SHP77 treated with DMSO at 0.1 percent for 48 hours (cell line): ENCODE data around the gene IL4.

ENCODE experiments used
- DNase-seq: peaks from one replicate; lab custom pipeline; 2025; lab: John Stamatoyannopoulos, UW

Gene IL4

GRCh38 chr5:132658381-132659302, 15.1 kb upstream of the IL4 start:
- no peak for DNase-seq

- DNase-seq = no peak
Measured at GRCh38 chr5:132659598-132660493, 13.9 kb upstream of the IL4 start.

GRCh38 chr5:132661231-132662003, 12.4 kb upstream of the IL4 start:
- DNase-seq = no peak

DNA sequence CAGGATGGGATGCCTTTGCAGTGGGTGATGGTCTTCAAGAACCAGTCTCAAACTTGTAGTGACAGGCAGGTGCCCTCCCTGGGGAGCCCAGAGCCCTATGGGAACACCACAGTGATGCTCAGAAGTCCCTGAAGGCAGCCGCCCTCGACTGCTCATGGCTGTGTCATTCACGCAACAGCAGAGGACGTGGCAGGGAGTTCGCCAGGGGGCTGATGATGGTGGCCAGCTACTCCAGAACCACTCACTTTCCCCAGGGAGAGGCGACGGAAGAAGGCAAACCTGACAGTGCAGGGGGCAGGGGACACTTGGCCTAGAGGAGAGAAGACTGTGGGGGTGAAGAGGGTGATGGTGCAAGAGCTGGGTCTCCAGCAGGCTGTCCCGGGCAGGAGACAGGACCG, 11.8 kb upstream of the IL4 start:
- no peak for DNase-seq

DNA sequence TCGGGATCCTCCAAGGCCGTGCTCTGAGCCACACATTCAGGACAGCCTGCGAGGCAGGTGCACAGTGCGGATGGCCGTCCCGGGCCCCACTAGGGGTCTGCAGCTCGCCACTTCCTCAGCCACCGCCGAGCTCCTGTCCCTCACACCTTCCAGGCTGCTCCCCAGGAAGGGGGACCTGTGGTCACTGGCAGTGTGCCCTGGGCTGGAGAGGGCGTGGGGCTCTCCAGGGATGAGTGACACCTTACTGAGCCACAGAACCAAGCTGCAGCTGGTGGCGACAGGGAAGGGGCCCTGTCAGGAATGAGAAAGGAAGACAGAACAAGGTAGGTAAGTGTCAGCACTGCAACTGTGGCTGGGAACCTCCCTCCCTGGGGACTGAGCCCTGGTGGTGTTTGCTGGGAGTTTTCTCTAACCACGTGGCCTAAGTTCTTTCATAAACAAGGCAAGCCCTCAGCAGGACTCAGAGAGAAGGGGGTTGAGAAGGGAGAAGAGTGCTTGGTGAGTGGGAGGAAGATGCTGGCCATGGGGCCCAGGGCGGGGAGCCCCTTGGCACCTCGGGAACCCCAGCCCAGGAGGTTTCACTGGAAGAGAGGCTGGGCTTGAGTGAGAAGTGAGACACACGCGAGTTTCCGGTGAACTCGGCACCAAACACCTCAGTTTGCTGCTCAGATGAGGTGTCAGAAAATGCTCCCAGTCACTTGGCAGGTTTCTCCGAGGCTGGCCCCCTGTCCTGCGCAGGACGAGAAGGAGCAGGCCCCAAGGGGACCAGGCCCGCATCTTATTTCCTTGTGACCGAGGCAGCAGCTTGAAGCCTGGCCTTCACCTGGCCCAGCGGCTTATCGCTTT, 10.6 kb upstream of the IL4 start:
- DNase-seq = no peak

DNA sequence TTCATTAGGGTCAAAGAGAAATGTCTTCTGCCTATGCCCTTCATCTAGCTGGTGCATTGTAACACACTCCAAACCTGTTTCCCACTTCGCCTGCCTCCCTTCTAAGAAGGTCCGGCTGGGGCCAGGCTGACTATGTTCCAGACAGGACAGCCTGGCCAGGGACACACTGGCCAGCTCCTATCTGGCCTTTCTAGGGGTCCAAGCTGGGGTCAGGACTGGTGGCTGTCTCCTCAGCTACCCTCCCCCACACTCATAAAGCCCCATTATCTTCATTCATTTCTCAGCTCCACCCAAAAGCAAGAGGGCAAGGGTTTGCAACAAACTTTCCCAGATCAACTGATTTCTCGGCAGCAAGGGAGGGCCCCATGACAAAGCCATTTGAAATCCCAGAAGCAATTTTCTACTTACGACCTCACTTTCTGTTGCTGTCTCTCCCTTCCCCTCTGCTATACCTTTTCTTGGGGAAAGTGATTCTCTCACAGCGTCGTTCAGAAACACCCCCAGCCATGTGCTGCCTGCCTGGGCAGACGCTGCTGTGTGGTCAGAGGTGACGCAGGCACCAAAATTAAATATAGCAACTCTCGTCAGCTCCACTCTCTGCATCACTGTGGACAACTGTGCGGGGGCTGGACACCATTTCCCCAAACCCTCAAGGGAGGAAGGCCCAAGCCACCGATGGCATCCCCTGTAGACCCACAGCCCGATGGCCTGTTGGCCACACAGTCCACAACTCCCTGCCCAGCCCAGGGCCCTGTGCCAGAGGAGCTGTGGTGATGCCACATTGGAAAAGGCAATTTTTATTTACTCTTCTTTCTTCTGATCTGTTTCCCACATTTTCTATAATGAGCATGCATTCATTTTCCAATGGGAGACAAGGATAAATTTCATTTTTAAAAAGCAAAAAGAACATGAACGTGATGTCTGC, 9.8 kb upstream of the IL4 start:
- DNase-seq = no peak

DNA sequence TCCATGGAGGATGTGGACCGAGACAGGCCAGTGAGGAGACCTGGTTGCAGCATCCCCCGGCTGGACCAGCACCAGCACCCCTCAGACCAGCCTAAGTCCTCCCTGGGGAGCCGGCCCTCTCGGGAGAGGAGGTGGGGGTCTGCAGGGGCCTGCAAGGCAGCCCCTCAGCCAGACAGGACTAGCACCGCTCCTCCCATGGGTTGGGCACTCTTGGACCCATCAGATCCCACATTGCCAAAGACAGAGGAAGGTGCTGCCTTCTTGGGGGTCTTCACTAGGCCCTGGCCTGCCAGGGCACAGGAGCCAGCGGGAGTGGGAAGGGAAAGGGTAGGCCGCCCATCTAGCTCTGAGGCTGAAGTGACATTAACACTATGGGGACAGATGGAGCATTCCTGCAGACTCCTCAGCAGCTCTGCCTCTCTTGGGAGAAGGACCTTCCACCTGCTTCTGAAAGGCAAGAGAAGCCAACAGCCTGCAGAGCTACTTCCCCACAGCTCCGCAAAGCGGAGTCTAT, 9.0 kb upstream of the IL4 start:
- DNase-seq = no peak

DNA sequence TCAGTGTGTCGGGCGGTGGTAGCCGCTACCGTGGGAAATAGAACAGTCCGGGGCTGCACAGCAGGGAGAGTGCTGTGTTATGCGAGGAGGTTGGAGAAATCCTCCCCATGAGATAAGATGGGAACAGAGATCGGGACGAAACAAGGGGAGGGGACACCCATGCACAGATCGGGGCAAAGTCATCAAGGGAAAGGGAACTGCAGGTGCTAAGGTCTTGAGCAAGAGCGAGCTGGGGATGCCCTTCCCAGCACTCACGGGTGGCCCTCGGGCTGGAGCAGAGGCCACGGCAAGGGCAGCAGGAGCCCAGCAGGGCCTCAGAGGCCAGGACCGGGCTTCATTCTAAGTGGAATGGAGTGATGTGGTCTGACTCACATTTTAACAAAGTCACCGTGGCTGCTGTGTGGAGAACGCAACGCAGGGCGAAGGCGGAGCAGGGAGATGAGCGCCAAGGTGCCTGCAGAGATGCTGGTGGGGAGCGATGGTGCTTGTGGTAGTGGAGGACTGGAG, 8.2 kb upstream of the IL4 start:
- no peak for DNase-seq

GRCh38 chr5:132666310-132667123, 7.3 kb upstream of the IL4 start:
- DNase-seq = no peak

- DNase-seq = no peak
Measured at GRCh38 chr5:132667309-132667708, 6.5 kb upstream of the IL4 start.

DNA sequence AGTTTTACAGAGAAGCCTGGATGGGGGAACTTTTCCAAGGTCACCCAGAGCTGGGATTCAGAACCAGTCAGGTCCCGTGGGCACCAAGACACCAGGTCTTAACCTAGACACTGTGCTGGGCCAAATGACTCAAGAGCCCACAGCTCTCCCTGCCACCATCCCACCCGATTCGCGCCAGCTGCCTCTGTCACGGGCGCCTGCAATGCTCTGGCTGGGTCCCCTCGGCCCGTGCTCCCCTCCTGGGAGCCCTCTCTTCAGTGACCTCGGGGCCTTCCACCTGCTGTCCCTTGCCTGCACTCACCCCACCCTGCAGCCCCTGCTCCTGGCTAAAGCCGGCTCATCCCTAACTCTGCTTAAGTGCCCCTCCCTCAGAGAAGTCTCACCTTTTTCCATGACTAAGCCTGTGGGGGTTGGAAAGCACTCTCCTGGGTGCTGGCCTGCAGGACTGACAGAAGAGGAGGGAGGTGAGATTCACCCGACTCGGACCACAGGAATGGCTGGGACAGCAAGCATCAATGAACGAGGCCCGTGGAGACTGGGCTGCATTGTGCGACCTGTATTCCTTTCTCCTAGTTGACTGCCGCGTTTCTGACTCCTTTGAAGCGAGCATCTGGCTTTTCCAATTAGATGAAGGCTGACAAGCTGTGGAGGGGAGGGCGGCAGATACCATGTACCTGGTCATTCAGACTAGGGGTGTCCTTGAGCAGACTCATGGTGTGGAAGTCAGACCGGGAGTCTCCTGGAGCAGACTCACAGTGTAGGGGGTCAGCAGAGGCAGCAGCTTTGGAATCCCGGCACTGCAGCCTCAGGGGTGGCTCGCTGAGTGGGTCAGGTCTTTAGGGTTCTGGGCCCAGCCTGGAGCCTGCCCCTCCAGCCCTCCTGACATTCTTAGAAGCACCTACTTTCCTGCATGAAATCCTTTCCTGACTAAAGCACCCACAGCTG, 5.8 kb upstream of the IL4 start:
- DNase-seq = no peak

DNA sequence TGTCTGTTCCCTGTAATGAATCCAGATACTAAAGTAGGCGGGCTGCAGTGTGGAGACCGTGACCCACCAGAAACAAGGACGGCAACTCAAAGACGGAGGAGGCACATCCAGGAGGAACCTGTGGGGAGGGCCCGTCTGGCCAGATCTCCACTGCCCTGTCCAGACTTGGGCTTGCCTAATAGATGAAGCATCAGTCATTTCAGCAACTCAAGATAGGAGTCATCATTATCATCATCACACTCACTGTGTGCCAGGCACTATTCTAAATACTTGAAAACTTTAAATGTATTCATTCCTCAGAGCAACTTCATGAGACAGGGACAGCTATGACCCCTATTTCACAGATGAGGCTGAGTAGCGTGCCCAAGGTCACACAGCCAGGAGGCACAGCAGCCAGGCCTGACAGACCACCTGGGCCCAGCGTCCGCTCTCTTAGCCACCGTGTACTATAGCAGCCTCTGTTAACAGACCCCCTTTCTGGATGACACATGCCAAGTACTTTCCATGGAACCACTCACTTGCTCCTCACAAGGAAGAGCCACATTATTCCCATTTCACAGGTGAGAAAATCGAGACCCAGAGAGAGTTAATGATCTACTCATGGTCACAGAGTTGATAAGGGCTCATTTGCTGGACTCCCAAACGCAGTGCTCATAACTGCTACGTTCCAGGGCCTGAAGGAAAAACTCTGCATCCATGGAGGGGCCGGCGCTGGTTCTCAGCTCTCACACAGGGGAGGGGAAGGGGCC, 4.9 kb upstream of the IL4 start:
- no peak for DNase-seq

DNA sequence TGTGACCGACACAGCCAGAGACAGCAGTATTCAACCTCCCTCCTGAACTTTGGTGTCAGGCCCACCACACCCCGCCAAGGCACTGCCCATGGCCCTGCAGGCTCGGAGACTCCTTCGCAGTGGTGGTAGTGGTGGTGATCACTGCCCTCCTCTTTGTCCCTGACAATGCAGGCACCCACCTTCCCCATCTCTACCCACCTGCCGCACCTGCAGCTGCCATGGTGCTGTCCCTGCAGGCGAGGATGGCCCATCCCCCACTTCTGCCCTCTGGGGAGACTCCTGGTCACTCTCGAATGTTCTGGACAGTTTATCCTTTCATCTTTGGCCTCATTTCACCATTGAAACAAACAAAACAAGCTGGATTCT, 4.4 kb upstream of the IL4 start:
- DNase-seq = no peak

- no peak for DNase-seq
Measured at GRCh38 chr5:132669966-132670882, 3.6 kb upstream of the IL4 start.

DNA sequence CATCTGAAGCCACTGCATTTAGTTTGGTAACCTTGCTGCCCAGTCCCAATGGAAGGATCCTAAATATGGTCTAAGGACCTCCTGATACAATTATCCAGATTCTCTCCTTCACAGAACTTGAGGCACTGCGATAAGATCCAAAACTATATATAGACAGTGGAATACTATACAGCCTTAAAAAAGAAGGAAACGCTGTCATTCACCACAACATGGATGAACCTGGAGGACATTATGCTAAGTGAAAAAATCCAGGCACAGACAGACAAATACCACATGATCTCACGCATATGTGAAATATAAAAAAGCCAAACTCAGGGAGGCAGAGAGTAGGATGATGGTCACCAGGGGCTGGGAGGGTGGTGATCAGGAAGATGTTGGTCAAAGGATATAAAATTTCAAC, 2.8 kb upstream of the IL4 start:
- no peak for DNase-seq

DNA sequence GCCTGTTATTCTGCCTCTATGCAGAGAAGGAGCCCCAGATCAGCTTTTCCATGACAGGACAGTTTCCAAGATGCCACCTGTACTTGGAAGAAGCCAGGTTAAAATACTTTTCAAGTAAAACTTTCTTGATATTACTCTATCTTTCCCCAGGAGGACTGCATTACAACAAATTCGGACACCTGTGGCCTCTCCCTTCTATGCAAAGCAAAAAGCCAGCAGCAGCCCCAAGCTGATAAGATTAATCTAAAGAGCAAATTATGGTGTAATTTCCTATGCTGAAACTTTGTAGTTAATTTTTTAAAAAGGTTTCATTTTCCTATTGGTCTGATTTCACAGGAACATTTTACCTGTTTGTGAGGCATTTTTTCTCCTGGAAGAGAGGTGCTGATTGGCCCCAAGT, 301 bp upstream of the IL4 start:
- no peak for DNase-seq
